H1 (cell line): ENCODE data around the gene TOR1AIP1. TPM values are rescaled to one million over a fixed set of nuclear protein-coding genes. Genes with fewer than 3 reads are reported as not detected.

ENCODE experiments used
- CBX8 ChIP-seq: fragments of 300-800, 300-1000 bp; sonication (generic); IDR thresholded peaks from 2 replicates; pipeline ENCODE4 v1.7.1; 2016; ENCODE audit warnings: low read depth, low read length, borderline replicate concordance
- KDM1A ChIP-seq: fragments of 200-600, 300-600 bp; sonication (generic); IDR thresholded peaks from 2 replicates; pipeline ENCODE4 v1.7.1; 2016; ENCODE audit warnings: mild to moderate bottlenecking, low read length, borderline replicate concordance
- KDM4A ChIP-seq: IDR thresholded peaks from one replicate; pipeline ENCODE4 v1.7.1; 2012; ENCODE audit warnings: low read depth, mild to moderate bottlenecking, moderate library complexity, low read length, inconsistent platforms; ENCODE audit not compliant: severe bottlenecking
- NANOG ChIP-seq: IDR thresholded peaks from 2 replicates; pipeline ENCODE4 v1.6.1; 2011; ENCODE audit warnings: low read length, low read depth, mild to moderate bottlenecking, inconsistent platforms; ENCODE audit not compliant: insufficient read depth, poor library complexity, severe bottlenecking
- polyA plus RNA-seq, 7 experiments: library from polyadenylated mRNA; depleted of rRNA in 3 of 7; stranded (reverse) in 5 of 7; unstranded in 2 of 7; fragments of >200 nt in 5 of 7; fragments of 200-250 nt in 2 of 7; gene quantifications; 1 replicate in 5 of 7; 2 replicates in 1 of 7; 4 replicates in 1 of 7; pipeline versions ENCODE4 v1.2.1 to v1.2.3, GENCODE V29; 2011 to 2013; ENCODE audit warnings: missing spikeins in 2 of 7, mixed read lengths in 2 of 7
- total RNA-seq: library from RNA; stranded (reverse); fragmentation: NEBNext Ultra II Directional; extraction: Animal tissue kit (Norgen Biotek cat#: 25700); gene quantifications from 2 replicates; pipeline ENCODE4 v1.2.1, GENCODE V29; 2021
- TF ChIP-seq, protein P1 (sequence below): fragments of 300-600 bp; sonication (generic); IDR thresholded peaks from 2 replicates; pipeline ENCODE4 v1.7.1; 2012; ENCODE audit warnings: low read length, moderate library complexity, mild to moderate bottlenecking, inconsistent platforms; ENCODE audit not compliant: insufficient replicate concordance
- TF ChIP-seq, protein P2 (sequence below), 3 experiments: IDR thresholded peaks; 1 replicate in 2 of 3; 2 replicates in 1 of 3; pipeline versions ENCODE4 v1.5.1 to v1.6.1; 2011; ENCODE audit warnings: low read length in 3 of 3, mild to moderate bottlenecking in 3 of 3, inconsistent platforms in 2 of 3, low read depth in 1 of 3, moderate library complexity in 1 of 3; ENCODE audit not compliant: insufficient read depth in 1 of 3; ENCODE audit errors: control extremely low read depth in 1 of 3
- TF ChIP-seq, protein P3 (sequence below): IDR thresholded peaks from 2 replicates; pipeline ENCODE4 v1.6.1; 2011; ENCODE audit warnings: low read length, improper control_type of control experiment

The TOR1AIP1 gene
- total and polyA plus RNA-seq, 2 of the 8 experiments (the other 6 are each of a cell fraction or from before 2014, with no cell fraction given) = 5.7 to 22.8 TPM

DNA sequence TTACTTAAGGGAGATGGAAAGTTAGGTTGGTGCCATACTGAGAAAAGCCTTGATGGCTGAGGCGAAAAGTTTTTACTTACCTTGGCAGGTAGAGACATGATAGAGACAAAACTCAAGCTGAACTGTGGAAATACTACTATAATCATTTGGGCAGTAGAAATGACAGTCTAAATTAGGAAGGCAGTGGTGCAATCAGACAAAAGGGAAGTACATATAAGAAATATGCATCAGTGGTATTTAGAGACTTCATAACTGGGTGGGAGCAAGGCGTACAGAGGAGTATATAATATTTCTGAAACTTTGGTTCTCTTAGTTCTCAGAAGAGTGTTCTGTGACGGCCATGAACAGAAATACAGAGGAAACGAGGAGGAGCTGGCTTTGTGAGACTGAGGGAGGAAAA lies 70.1 kb downstream of the TOR1AIP1 start (continued):
- TF ChIP-seq, protein P1, sequence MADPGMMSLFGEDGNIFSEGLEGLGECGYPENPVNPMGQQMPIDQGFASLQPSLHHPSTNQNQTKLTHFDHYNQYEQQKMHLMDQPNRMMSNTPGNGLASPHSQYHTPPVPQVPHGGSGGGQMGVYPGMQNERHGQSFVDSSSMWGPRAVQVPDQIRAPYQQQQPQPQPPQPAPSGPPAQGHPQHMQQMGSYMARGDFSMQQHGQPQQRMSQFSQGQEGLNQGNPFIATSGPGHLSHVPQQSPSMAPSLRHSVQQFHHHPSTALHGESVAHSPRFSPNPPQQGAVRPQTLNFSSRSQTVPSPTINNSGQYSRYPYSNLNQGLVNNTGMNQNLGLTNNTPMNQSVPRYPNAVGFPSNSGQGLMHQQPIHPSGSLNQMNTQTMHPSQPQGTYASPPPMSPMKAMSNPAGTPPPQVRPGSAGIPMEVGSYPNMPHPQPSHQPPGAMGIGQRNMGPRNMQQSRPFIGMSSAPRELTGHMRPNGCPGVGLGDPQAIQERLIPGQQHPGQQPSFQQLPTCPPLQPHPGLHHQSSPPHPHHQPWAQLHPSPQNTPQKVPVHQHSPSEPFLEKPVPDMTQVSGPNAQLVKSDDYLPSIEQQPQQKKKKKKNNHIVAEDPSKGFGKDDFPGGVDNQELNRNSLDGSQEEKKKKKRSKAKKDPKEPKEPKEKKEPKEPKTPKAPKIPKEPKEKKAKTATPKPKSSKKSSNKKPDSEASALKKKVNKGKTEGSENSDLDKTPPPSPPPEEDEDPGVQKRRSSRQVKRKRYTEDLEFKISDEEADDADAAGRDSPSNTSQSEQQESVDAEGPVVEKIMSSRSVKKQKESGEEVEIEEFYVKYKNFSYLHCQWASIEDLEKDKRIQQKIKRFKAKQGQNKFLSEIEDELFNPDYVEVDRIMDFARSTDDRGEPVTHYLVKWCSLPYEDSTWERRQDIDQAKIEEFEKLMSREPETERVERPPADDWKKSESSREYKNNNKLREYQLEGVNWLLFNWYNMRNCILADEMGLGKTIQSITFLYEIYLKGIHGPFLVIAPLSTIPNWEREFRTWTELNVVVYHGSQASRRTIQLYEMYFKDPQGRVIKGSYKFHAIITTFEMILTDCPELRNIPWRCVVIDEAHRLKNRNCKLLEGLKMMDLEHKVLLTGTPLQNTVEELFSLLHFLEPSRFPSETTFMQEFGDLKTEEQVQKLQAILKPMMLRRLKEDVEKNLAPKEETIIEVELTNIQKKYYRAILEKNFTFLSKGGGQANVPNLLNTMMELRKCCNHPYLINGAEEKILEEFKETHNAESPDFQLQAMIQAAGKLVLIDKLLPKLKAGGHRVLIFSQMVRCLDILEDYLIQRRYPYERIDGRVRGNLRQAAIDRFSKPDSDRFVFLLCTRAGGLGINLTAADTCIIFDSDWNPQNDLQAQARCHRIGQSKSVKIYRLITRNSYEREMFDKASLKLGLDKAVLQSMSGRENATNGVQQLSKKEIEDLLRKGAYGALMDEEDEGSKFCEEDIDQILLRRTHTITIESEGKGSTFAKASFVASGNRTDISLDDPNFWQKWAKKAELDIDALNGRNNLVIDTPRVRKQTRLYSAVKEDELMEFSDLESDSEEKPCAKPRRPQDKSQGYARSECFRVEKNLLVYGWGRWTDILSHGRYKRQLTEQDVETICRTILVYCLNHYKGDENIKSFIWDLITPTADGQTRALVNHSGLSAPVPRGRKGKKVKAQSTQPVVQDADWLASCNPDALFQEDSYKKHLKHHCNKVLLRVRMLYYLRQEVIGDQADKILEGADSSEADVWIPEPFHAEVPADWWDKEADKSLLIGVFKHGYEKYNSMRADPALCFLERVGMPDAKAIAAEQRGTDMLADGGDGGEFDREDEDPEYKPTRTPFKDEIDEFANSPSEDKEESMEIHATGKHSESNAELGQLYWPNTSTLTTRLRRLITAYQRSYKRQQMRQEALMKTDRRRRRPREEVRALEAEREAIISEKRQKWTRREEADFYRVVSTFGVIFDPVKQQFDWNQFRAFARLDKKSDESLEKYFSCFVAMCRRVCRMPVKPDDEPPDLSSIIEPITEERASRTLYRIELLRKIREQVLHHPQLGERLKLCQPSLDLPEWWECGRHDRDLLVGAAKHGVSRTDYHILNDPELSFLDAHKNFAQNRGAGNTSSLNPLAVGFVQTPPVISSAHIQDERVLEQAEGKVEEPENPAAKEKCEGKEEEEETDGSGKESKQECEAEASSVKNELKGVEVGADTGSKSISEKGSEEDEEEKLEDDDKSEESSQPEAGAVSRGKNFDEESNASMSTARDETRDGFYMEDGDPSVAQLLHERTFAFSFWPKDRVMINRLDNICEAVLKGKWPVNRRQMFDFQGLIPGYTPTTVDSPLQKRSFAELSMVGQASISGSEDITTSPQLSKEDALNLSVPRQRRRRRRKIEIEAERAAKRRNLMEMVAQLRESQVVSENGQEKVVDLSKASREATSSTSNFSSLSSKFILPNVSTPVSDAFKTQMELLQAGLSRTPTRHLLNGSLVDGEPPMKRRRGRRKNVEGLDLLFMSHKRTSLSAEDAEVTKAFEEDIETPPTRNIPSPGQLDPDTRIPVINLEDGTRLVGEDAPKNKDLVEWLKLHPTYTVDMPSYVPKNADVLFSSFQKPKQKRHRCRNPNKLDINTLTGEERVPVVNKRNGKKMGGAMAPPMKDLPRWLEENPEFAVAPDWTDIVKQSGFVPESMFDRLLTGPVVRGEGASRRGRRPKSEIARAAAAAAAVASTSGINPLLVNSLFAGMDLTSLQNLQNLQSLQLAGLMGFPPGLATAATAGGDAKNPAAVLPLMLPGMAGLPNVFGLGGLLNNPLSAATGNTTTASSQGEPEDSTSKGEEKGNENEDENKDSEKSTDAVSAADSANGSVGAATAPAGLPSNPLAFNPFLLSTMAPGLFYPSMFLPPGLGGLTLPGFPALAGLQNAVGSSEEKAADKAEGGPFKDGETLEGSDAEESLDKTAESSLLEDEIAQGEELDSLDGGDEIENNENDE = no peak
- TF ChIP-seq, protein P2, sequence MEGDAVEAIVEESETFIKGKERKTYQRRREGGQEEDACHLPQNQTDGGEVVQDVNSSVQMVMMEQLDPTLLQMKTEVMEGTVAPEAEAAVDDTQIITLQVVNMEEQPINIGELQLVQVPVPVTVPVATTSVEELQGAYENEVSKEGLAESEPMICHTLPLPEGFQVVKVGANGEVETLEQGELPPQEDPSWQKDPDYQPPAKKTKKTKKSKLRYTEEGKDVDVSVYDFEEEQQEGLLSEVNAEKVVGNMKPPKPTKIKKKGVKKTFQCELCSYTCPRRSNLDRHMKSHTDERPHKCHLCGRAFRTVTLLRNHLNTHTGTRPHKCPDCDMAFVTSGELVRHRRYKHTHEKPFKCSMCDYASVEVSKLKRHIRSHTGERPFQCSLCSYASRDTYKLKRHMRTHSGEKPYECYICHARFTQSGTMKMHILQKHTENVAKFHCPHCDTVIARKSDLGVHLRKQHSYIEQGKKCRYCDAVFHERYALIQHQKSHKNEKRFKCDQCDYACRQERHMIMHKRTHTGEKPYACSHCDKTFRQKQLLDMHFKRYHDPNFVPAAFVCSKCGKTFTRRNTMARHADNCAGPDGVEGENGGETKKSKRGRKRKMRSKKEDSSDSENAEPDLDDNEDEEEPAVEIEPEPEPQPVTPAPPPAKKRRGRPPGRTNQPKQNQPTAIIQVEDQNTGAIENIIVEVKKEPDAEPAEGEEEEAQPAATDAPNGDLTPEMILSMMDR (IDR thresholded peaks at IDR 0.05; ENCODE audit: control extremely low read depth in 1 of 3, insufficient read depth in 1 of 3, low read depth in 1 of 3, low read length in 3 of 3) = no peak
- TF ChIP-seq, protein P3, sequence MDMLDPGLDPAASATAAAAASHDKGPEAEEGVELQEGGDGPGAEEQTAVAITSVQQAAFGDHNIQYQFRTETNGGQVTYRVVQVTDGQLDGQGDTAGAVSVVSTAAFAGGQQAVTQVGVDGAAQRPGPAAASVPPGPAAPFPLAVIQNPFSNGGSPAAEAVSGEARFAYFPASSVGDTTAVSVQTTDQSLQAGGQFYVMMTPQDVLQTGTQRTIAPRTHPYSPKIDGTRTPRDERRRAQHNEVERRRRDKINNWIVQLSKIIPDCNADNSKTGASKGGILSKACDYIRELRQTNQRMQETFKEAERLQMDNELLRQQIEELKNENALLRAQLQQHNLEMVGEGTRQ = no peak
- TF ChIP-seq KDM1A (no peak), CBX8 (no peak), KDM4A (no peak), NANOG (no peak)
